Activated CD4-positive, CD25-positive, alpha-beta regulatory T cell treated with anti-CD3 and anti-CD28 coated beads, Interleukin-2, amount 50 U/mL, for 72 hours (primary cell): ENCODE data around the gene APBA2.

Experiments
- DNase-seq: peaks from one replicate; pipeline ENCODE4 v3.0.0; 2021

APBA2 gene

DNA sequence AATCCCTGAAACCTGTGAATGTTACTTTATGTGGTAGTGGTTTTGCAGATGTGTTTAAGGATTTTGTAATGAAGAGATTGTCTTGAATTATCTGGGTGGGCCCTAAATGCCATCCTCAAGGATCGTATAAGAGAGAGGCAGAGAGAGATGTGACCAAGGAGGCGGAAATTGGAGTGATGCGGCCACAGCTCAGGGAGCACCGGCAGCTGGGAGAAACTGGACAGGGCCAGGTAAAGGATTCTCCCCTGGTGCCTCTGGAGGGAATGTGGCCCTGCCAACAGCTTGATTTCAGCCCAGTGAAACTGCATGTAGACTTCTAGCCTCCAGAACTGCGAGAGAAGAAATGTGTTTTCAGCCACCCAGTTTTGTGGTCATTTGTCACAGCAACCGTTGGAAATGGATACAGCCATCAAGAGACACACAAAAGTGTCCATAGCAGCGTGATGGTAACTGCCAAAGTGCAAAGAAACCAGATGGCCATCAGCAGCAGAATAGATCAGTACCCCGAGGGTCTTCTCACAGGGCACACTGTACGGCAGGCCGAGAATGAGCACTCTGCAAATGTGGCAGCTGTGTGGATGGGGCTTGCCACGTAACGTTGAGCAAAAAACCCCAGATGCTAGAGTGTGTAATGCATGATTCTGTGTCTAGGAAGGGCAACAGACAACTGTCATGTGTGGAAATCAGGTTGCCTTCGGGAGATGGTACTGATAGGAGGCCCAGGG is 12.2 kb downstream of the APBA2 start:
- no peak for DNase-seq

- no peak for DNase-seq
These were observed 13.4 kb downstream of the APBA2 start for GRCh38 chr15:28899061-28899738.

DNA sequence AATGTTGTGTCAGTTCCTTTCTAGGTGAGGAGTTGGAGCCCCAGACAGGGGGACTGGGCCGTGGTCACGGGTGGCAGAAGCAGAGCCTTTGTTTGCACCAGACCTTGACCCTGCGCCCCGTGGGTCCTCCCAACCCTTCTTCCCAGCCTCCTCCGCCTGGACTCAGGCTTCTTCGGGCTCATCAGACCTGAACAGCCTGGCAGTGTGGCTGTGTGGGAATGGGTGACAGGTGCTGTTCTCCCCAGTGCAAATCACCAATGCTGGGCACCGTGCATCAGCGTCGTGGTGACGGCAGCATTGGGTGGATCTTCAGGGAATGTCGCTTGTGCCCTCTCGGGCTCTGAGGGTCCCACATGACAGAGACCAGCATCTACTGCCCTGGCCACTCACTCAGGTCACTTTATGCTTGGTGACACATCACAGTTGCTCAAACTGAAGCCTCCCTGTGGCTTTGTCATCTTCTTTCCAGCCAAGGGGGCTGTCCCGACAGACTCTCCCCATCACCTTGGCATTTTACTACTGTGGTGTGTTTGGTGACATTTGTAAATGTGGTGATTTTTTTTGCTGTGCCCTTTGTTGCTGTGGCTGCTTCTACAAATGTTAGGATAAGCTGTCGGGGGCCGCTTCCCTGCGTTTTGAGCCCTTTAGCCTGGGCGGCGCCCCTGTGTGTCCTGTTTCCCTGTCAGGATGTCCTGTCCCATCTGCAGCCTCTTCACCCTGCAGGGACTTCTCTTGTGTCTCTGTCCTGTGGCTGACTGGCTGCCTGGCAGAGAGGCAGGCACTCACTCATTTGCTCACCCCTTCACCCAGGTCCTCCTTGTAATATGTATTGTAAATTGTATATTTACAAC is 14.5 kb downstream of the APBA2 start:
- DNase-seq, result no peak

GRCh38 chr15:28900892-28901586 is 15.3 kb downstream of the APBA2 start:
- peak; percentile 20 for DNase-seq

GRCh38 chr15:28901587-28901980 is 15.8 kb downstream of the APBA2 start:
- DNase-seq, result no peak

DNA sequence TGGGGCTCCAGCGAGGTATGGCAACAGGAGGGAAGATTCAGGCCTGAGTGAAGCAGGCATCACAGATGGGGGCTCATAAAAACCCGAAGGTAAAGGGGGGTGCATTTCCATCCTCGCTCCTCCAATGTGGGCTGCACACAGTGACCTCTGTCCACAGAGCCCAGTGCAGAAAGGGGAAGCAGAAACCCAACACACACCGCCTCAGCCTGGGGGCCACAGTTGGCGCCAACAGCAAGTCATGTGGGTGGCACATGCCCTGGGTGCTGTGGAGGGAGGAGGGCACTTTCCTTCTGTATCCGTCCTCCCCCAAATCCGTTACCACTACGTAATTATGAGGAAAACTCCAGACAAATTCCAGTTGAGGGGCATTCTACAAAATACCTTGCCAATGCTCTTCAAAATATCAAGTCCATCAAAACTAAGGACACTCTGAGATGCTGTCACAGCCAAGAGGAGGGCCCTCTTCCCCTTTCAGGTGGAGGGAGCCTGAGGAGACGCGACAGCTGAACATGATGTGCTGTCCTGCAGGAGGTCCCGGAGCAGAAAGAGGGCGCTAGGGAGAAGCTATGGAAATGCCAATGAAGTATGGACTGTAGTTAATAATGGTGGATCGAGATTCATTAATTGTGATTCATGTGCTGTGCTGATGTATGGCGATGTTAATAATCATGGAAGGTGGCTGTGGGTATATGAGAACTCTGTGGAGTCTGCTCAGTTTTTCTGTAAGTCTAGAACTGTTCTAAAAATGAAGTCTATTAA is 16.4 kb downstream of the APBA2 start:
- DNase-seq, result no peak

DNA sequence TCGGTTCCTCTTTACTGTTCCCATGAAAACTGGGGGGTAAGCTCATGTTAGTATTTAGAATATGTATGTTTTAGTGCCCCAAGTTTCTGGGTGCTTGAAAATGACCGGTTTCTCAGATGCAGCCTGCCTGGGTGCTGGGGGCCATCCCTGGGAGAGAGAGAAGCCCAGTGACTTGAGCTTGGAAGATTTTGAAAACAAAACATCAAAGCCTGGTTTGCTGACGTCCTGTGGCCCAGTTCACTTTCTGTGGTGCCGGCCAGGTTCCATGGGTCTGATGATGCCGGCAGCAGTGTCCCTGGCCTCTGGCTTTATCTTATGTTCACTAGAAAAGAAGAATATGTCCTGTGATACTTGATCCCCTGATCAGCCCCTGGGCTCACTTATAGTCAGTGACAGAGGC is 17.1 kb downstream of the APBA2 start:
- DNase-seq, result no peak

- no peak for DNase-seq
These were observed 17.8 kb downstream of the APBA2 start for GRCh38 chr15:28903555-28903954.

- no peak for DNase-seq
These were observed 18.2 kb downstream of the APBA2 start for GRCh38 chr15:28904003-28904402.

GRCh38 chr15:28904541-28905315 is 19.0 kb downstream of the APBA2 start:
- no peak for DNase-seq

DNA sequence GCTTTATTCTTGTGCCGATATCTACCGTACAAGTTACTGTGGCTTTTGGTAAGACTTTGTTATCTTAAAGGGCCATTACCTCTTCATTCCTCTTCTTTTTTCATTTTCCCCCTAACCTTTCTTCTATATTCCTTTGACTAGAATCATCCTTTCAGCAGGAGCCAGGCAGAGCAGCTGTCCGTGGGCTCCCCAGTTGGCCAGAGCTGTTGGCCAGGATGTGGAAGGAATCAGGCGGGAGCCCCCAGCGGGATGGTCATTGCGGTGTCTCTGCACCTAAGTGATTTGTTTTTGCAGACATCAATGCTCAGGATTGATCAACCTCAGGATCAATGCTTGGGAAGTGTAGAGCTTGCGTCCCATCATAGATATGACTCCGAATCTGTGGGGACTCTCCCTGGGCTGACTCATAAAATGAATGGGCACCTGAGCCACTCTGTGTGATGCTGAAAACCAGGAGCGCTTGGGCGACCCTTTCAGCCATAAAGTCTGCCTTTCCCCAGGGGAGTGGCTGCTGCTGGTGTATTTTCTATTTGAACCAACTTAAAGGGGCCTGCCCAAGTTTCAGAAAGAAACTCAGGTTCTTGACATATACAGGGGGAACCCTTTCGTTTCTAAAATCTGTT is 21.7 kb downstream of the APBA2 start:
- DNase-seq, result peak; percentile 3

- DNase-seq, result no peak
These were observed 24.3 kb downstream of the APBA2 start for GRCh38 chr15:28909958-28910500.

DNA sequence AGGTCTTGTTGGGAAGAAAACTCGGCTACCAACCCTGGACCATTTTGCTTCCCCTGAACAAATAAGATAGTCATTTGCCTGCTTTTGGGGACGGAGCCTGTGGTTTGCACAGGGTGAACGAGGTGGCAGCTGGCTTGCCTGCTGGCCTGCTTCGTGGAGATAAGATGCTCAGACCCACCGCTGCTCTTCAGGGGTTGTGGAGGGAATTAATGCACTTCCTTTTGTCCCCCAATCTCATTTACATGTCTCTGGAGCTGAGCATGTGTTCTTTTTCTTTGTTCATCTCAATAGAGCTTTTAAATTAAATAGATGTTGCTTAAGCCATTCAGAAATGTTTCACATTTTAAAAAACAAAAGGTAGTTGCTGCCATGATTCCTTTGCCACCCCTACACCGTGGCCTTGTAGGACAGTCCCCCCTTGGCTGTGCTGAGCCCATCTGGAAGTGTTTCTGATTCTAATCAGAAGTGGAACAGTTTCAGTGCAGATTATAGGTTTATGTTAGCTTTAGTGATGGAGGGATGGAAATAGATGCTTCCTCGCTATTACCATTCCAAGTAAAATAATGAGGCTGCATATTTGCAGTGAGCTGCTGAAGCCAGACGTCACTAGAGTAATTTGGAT is 25.6 kb downstream of the APBA2 start:
- no peak for DNase-seq

GRCh38 chr15:28912422-28912821 is 26.6 kb downstream of the APBA2 start:
- no peak for DNase-seq

DNA sequence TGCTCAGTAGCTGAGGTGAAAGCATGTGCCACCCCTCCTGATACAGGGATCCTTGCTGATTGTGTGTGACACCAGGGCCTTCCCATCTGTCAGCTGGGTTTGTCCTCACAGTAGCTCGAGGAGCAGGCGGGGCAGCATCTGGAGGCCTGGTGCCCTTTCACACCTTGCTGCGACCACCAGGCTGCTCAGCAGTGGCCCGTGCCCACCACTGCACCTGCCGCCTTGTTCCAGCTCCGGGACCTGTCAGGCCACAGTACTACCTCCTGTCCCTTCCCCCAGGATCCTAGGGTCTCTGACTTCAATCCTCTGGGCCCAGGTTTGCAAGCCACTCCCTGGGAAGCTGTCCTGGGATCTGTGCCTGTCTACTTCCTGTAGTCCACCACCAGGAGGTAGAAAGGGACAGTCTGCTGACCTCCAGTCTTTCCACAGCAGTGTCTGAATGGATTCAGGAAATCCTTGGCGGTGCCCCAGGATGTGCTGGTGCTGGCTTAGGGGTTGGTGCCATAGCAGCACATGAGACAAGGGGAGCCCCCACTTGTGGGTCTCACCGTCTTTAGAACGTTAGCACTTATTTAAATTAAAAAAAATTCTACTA is 27.5 kb downstream of the APBA2 start:
- no peak for DNase-seq

DNA sequence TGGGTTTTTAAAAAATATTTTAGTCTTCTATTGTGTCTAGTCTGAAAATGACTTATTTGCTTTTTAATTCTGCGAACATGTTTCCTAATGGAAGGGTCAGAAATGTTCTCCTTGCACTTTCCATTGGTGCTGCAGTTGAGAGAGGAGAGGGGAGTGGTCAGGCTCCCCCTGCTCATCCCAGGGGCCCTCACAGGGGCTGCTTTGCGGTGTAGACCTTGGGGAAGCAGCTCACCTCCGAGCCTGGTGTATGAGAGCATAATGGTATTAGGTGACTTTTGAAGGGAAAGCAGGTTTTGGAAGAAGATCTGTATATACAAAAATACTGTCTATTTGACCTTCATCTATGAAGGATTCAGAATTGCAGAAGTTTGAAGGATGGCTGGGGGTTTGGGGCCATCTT is 28.3 kb downstream of the APBA2 start:
- DNase-seq, result no peak

GRCh38 chr15:28914483-28915023 is 28.8 kb downstream of the APBA2 start:
- no peak for DNase-seq

DNA sequence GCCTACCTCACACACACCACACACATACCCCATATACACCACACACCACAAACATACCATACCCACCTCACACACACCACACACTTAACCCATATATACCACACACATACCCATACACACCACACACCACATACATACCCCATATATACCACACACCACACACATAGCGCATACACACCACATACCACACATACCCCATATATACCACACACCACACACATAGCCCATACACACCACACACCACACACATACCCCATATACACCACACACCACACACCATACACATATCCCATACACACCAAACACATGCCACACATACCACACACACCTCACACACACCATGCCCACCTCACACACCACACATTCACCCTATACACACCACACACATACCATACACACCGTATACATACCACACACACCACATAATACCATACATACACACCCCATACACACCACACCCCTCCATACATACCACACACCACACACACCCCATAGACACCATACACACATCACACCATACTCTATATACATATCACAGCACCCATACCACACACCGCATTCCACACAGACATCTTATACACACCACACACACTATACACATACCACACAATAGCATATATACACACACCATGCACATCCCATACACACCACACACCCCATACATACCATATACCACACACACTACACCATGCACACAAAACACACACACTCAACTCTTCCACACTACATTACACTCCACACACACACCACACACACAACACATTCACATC is 29.5 kb downstream of the APBA2 start:
- no peak for DNase-seq

- no peak for DNase-seq
These were observed 30.2 kb downstream of the APBA2 start for GRCh38 chr15:28915935-28916334.
